CD4-positive, alpha-beta memory T cell (primary cell): Measurements from ENCODE around the gene NANOG. TPM values are rescaled to one million over a fixed set of nuclear protein-coding genes. Genes with fewer than 3 reads are reported as not detected.
"Not testable (repeated sequence)": the region's sequence is repeated elsewhere in the genome, so short reads cannot be mapped to it uniquely, and the experiment has no call there.

Experiments used
- CTCF ChIA-PET: fragments of 350-600 bp; sonication (Branson Sonifier 250); formaldehyde crosslinking; loops from one replicate; lab custom pipeline; 2021; ENCODE audit warnings: inconsistent platforms; ENCODE audit not compliant: partially characterized antibody; lab: Charles Lee
- POLR2A ChIA-PET: fragments of 350-600 bp; sonication (Branson Sonifier 250); formaldehyde crosslinking; loops from one replicate; lab custom pipeline; 2021; ENCODE audit not compliant: partially characterized antibody; lab: Charles Lee
- DNase-seq, 5 donors: peaks; one replicate each; pipeline versions ENCODE4 v3.0.0 to v3.0.0-alpha.2; 2020 to 2022; ENCODE audit warnings: mixed read lengths in 1 of 5
- H3K27ac ChIP-seq: one replicate; pipeline ENCODE4 v1.7.0; 2013; ENCODE audit warnings: low read depth, low read length
- H3K27me3 ChIP-seq: 2 replicates; pipeline ENCODE4 v1.7.0; 2013; ENCODE audit warnings: mild to moderate bottlenecking, low read length, moderate library complexity; ENCODE audit not compliant: insufficient read depth
- H3K36me3 ChIP-seq: 2 replicates; pipeline ENCODE4 v1.7.0; 2013; ENCODE audit warnings: mild to moderate bottlenecking, low read length, moderate library complexity; ENCODE audit not compliant: insufficient read depth
- H3K4me1 ChIP-seq: 2 replicates; pipeline ENCODE4 v1.7.0; 2013; ENCODE audit warnings: mild to moderate bottlenecking, low read length, moderate library complexity; ENCODE audit not compliant: insufficient read depth
- H3K4me3 ChIP-seq, 2 donors: one replicate each; pipeline ENCODE4 v1.7.0; 2013; ENCODE audit warnings: low read length in 2 of 2, mild to moderate bottlenecking in 1 of 2
- H3K9me3 ChIP-seq, 2 donors: one replicate each; pipeline ENCODE4 v1.7.0; 2013; ENCODE audit warnings: low read length in 2 of 2, control low read depth in 1 of 2; ENCODE audit not compliant: control insufficient read depth in 1 of 2
- H3K27ac Mint-ChIP-seq, 7 donors: one replicate each; pipeline ENCODE4 v1.8.0; 2020 to 2021; ENCODE audit warnings: mixed read lengths in 7 of 7, mild to moderate bottlenecking in 6 of 7, inconsistent platforms in 3 of 7, moderate library complexity in 3 of 7
- H3K27me3 Mint-ChIP-seq, 2 donors: one replicate each; pipeline ENCODE4 v1.8.0; 2020 to 2021; ENCODE audit warnings: mixed read lengths in 2 of 2
- H3K36me3 Mint-ChIP-seq, 2 donors: one replicate each; pipeline ENCODE4 v1.8.0; 2020 to 2021; ENCODE audit warnings: mixed read lengths in 2 of 2, inconsistent platforms in 1 of 2, mild to moderate bottlenecking in 1 of 2
- H3K4me1 Mint-ChIP-seq, 4 donors: one replicate each; pipeline ENCODE4 v1.8.0; 2020 to 2021; ENCODE audit warnings: mixed read lengths in 4 of 4, mild to moderate bottlenecking in 1 of 4
- H3K4me3 Mint-ChIP-seq, 8 donors: one replicate each; pipeline ENCODE4 v1.8.0; 2020 to 2021; ENCODE audit warnings: mixed read lengths in 8 of 8, mild to moderate bottlenecking in 7 of 8, moderate library complexity in 6 of 8, inconsistent platforms in 3 of 8
- H3K9me3 Mint-ChIP-seq, 8 donors: one replicate each; pipeline ENCODE4 v1.8.0; 2020 to 2021; ENCODE audit warnings: mixed read lengths in 8 of 8, mild to moderate bottlenecking in 5 of 8, inconsistent platforms in 3 of 8, moderate library complexity in 1 of 8
- intact Hi-C: fragments of 100-400 bp; cut with micrococcal nuclease; formaldehyde crosslinking; loops from one replicate; pipeline ENCODE4 v1.15.1; 2023
- polyA plus RNA-seq, 2 donors: library from polyadenylated mRNA; unstranded; fragments of 300-500 nt; fragmentation: Illumina TruSeq; gene quantifications; one replicate each; pipeline ENCODE4 v1.2.3, GENCODE V29; 2021
- total RNA-seq, 2 experiments: library from RNA; stranded (reverse); gene quantifications; one replicate each; pipeline ENCODE4 v1.2.3, GENCODE V29; 2021

The NANOG gene
- total and polyA plus RNA-seq, 4 experiments from 2014 or later: not detected

DNA sequence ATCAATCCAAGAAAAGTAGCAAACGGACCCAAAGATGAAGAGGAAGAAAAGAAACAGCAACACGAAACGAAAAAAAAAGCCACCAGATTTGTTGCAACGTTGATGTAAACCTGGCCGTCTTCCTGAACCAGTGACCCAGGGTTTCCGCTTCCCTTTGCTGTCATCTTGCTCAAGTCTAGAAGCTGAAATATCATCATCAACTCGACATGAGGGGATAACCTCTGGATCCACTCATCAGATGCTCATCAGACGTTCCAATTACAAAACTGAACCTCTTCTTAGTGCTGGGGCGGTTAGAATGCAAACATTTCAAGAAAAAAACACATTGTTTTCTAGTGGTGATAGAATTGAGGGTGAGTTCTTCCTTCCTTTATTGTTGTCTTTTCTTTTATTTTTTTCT lies 54.4 kb downstream of the NANOG start:
- DNase-seq: peak in 4 of 5 donors; percentile 16 to 48 (median 29)
- H3K4me1 ChIP-seq, H3K9me3 ChIP-seq, H3K9me3 Mint-ChIP-seq, H3K27ac ChIP-seq, CTCF ChIA-PET, POLR2A ChIA-PET, H3K27me3 ChIP-seq, H3K36me3 ChIP-seq, H3K4me1 Mint-ChIP-seq, intact Hi-C loops, H3K4me3 ChIP-seq, H3K36me3 Mint-ChIP-seq: not testable (repeated sequence)
- Mint-ChIP-seq H3K27ac (peak overlapping the region in 5 of 7 donors; percentile 3 to 83 (median 67)), H3K4me3 (peak overlapping the region in 5 of 8 donors; percentile 27 to 75 (median 43)), H3K27me3 (peaks cover 7 to 13% of the 10 kb centered on the region in 2 donors)

- Mint-ChIP-seq H3K4me3 (peak overlapping the region in 1 of 8 donors; percentile 68), H3K27ac (no peak overlapping the region), H3K4me1 (peaks cover 0 to 8% (median 3%) of the 10 kb centered on the region in 4 donors), H3K9me3 (no peaks in the 10 kb centered on the region), H3K27me3 (peaks cover 7 to 13% of the 10 kb centered on the region in 2 donors), H3K36me3 (no peaks in the 10 kb centered on the region)
- Histone ChIP-seq H3K27me3 (no peaks in the 10 kb centered on the region), H3K4me1 (no peaks in the 10 kb centered on the region), H3K27ac (no peak overlapping the region), H3K36me3 (no peaks in the 10 kb centered on the region), H3K9me3 (no peaks in the 10 kb centered on the region), H3K4me3 (no peak overlapping the region)
- no peak for DNase-seq
- POLR2A ChIA-PET: no interaction called here
- intact Hi-C loops: no loop called here
- CTCF ChIA-PET: no interaction called here
Observed at GRCh38 chr12:7844116-7844515, 54.9 kb downstream of the NANOG start.

GRCh38 chr12:7847226-7848097 lies 58.3 kb downstream of the NANOG start:
- intact Hi-C loops, H3K27ac ChIP-seq, H3K36me3 ChIP-seq, H3K4me3 ChIP-seq, H3K36me3 Mint-ChIP-seq, H3K27me3 ChIP-seq, H3K9me3 ChIP-seq, H3K4me1 ChIP-seq, CTCF ChIA-PET, DNase-seq, H3K4me1 Mint-ChIP-seq, H3K27ac Mint-ChIP-seq, H3K9me3 Mint-ChIP-seq: not testable (repeated sequence)
- peak overlapping the region in 1 of 8 donors; percentile 4 for H3K4me3 Mint-ChIP-seq
- peaks cover 9 to 21% of the 10 kb centered on the region in 2 donors for H3K27me3 Mint-ChIP-seq
- POLR2A ChIA-PET: interaction anchor here (0.6 kb wide), 1 partner anchor 80 kb away, joined by 3 read pairs; no protein-coding TSS in a partner anchor

- H3K4me1 Mint-ChIP-seq, H3K27me3 ChIP-seq, H3K27ac ChIP-seq, intact Hi-C loops, H3K9me3 Mint-ChIP-seq, CTCF ChIA-PET, H3K4me1 ChIP-seq, H3K27ac Mint-ChIP-seq, H3K36me3 ChIP-seq, H3K4me3 Mint-ChIP-seq, H3K36me3 Mint-ChIP-seq, H3K4me3 ChIP-seq, DNase-seq, H3K9me3 ChIP-seq: not testable (repeated sequence)
- peaks cover 14 to 21% of the 10 kb centered on the region in 2 donors for H3K27me3 Mint-ChIP-seq
- POLR2A ChIA-PET: interaction anchor here (0.6 kb wide), 1 partner anchor 79 kb away, joined by 3 read pairs; no protein-coding TSS in a partner anchor
Observed at GRCh38 chr12:7848098-7848422, 58.9 kb downstream of the NANOG start.

Other genes starting within 250 kb of the NANOG start
- gene APOBEC1, start 123.5 kb upstream of the NANOG start, total RNA-seq: not detected
- gene APOBEC1, start 123.5 kb upstream of the NANOG start, polyA plus RNA-seq: not detected
- gene GDF3, start 93.6 kb upstream of the NANOG start, total RNA-seq: not detected
- gene GDF3, start 93.6 kb upstream of the NANOG start, polyA plus RNA-seq: not detected
- not detected for gene DPPA3, start 78.0 kb upstream of the NANOG start, total RNA-seq
- not detected for gene DPPA3, start 78.0 kb upstream of the NANOG start, polyA plus RNA-seq
- gene CLEC4C, start 42.0 kb upstream of the NANOG start, total RNA-seq: not detected
- gene CLEC4C, start 42.0 kb upstream of the NANOG start, polyA plus RNA-seq: not detected
- not detected for gene NANOGNB, start 24.2 kb upstream of the NANOG start, total RNA-seq
- not detected for gene NANOGNB, start 24.2 kb upstream of the NANOG start, polyA plus RNA-seq
- gene SLC2A14, start 83.5 kb downstream of the NANOG start, total RNA-seq: 1 to 10 TPM; 3.5 TPM
- not detected for gene SLC2A14, start 83.5 kb downstream of the NANOG start, polyA plus RNA-seq
- gene SLC2A3, start 146.8 kb downstream of the NANOG start, total RNA-seq: 100 to 1,000 TPM; 157 to 158 TPM
- gene SLC2A3, start 146.8 kb downstream of the NANOG start, polyA plus RNA-seq: 100 to 1,000 TPM; 100 to 275 TPM
- gene FOXJ2, start 243.3 kb downstream of the NANOG start, total RNA-seq: 10 to 100 TPM; 32.4 to 33.4 TPM
- gene FOXJ2, start 243.3 kb downstream of the NANOG start, polyA plus RNA-seq: 10 to 100 TPM in 1 of 2 donors, 1 to 10 TPM in 1; 4.8 to 18.3 TPM